ENCODE measurements around the gene TMEM89.

TMEM89 gene

GRCh38 chr3:48591436-48591835 lies 30.1 kb downstream of the TMEM89 start:
- no peak for DNase-seq (ENCODE audit: low read depth)

- DNase-seq (ENCODE audit: low read depth) = no peak
Observed at GRCh38 chr3:48588230-48588629, 33.3 kb downstream of the TMEM89 start.

GRCh38 chr3:48587686-48588085 lies 33.9 kb downstream of the TMEM89 start:
- DNase-seq (ENCODE audit: low read depth) = no peak

- no peak for DNase-seq (ENCODE audit: low read depth)
Observed at GRCh38 chr3:48585411-48585810, 36.2 kb downstream of the TMEM89 start.

GRCh38 chr3:48584836-48585235 lies 36.7 kb downstream of the TMEM89 start:
- no peak for DNase-seq (ENCODE audit: low read depth)

- DNase-seq (ENCODE audit: low read depth) = no peak
Observed at GRCh38 chr3:48581621-48582481, 39.7 kb downstream of the TMEM89 start.

GRCh38 chr3:48576647-48577046 lies 44.9 kb downstream of the TMEM89 start:
- no peak for DNase-seq (ENCODE audit: low read depth)

- no peak for DNase-seq (ENCODE audit: low read depth)
Observed at GRCh38 chr3:48575366-48575765, 46.2 kb downstream of the TMEM89 start.

GRCh38 chr3:48573973-48574585 lies 47.5 kb downstream of the TMEM89 start:
- no peak for DNase-seq (ENCODE audit: low read depth)

GRCh38 chr3:48572517-48572916 lies 49.1 kb downstream of the TMEM89 start:
- no peak for DNase-seq (ENCODE audit: low read depth)

- no peak for DNase-seq (ENCODE audit: low read depth)
Observed at GRCh38 chr3:48571938-48572337, 49.6 kb downstream of the TMEM89 start.
